Measurements from ENCODE around the gene KCNC1.

KCNC1 gene

DNA sequence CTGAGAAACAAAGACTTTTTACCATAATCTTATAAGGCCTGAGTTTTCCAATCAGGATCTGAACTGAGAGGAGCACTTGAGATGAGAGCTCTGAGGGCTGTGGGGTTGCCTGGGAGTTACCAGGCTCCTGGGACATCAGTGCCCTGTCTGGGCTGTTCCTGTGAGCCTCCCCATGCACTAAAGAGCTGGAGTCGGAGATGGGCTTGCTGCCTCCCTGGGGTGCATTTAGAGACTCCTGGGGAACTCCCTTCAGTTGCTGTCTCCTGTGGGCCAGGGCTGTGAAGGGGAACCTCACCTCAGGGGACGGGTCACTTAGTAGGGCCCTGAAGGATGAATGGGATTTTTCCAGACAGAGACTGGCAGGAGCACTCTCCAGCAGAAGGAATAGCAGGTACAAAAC is 33.3 kb downstream of the KCNC1 start:
- H3K27ac Mint-ChIP-seq = no peak overlapping the region
- no peaks in the 10 kb centered on the region for H3K27me3 Mint-ChIP-seq
- H3K9me3 Mint-ChIP-seq (ENCODE audit: low read depth) = no peaks in the 10 kb centered on the region
- H3K4me1 Mint-ChIP-seq (ENCODE audit: low read depth) = no peaks in the 10 kb centered on the region
- no peaks in the 10 kb centered on the region for H3K36me3 Mint-ChIP-seq
- no peak overlapping the region for H3K4me3 Mint-ChIP-seq

DNA sequence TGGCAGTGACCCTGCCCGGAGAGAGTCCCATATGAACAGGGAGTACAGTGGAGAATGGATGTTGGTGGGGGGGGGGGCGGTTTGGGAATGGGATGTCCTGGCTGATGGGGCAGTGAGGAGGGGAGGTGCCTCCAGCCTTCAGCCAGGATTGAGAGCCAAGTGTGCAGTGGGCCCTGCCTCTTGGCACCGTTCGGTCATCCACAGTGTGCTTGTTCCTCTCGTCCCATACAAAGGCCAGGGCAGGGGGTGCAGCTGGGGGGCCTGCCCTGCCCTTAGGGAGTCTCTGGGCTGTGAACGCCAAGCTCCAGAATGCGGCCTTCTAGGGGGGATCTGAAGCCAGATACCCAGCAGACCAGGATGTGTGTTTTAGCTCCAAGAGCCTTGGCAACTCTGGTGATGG is 34.0 kb downstream of the KCNC1 start:
- no peaks in the 10 kb centered on the region for H3K4me1 Mint-ChIP-seq (ENCODE audit: low read depth)
- no peak overlapping the region for H3K4me3 Mint-ChIP-seq

DNA sequence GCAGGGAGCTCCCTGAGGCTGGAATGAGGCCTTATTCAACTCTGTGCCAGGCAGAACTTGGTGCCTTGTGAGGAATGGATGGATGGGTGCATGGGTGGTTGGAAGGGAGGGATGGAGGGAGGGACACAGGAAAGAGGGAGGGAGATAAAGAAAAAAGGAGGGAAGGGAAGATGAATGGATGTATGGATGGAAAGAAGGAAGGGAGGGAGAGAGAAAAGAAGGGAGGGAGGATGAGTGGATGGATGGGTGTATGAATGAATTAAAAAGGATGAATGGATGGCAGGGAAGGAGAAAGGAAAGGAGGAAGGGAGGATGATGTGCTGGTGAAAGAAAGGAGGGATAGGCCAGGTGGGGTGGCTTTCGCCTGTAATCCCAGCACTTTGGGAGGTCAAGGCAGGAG is 34.6 kb downstream of the KCNC1 start:
- H3K27me3 Mint-ChIP-seq = no peaks in the 10 kb centered on the region
- H3K9me3 Mint-ChIP-seq (ENCODE audit: low read depth) = no peaks in the 10 kb centered on the region
- no peak overlapping the region for H3K27ac Mint-ChIP-seq
- H3K4me1 Mint-ChIP-seq (ENCODE audit: low read depth) = no peaks in the 10 kb centered on the region
- H3K4me3 Mint-ChIP-seq = no peak overlapping the region
- H3K36me3 Mint-ChIP-seq = no peaks in the 10 kb centered on the region

More for the DNA sequence above, 34.0 kb downstream of the KCNC1 start:
- Mint-ChIP-seq H3K9me3 (ENCODE audit: low read depth) (no peaks in the 10 kb centered on the region), H3K36me3 (no peaks in the 10 kb centered on the region), H3K27ac (no peak overlapping the region), H3K27me3 (no peaks in the 10 kb centered on the region)

DNA sequence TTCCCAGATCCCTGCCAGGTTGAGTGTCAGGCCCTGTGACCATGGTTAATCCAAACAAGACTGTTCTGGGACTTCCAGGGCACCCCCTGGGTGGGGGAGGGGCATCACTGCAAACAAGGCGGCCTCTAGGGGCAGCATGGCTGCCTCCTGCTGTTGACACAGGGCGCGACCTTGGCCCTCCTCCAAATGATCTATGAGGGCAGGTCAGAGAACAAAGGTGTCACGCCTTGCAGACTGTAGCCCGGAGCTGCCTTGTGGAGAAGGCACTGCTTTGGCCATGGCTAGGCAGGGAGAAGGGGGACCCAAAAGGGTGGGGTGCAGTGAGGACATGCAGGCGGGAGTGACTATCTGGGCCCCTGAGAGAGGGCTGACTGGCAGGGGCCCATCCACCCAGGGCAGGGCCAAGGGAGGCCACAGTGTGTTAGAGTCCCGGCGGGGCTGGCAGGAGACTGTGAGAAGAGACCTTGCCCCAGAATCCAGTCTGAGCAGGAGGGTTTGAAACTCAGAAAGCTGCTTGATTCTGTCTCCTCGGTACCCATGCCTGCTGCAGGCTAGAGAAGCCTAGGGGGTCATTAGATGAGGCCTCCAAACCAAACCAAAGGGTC is 35.6 kb downstream of the KCNC1 start:
- no peaks in the 10 kb centered on the region for H3K36me3 Mint-ChIP-seq
- no peak overlapping the region for H3K4me3 Mint-ChIP-seq
- H3K27me3 Mint-ChIP-seq = no peaks in the 10 kb centered on the region
- no peaks in the 10 kb centered on the region for H3K9me3 Mint-ChIP-seq (ENCODE audit: low read depth)
- H3K4me1 Mint-ChIP-seq (ENCODE audit: low read depth) = no peaks in the 10 kb centered on the region
- no peak overlapping the region for H3K27ac Mint-ChIP-seq

DNA sequence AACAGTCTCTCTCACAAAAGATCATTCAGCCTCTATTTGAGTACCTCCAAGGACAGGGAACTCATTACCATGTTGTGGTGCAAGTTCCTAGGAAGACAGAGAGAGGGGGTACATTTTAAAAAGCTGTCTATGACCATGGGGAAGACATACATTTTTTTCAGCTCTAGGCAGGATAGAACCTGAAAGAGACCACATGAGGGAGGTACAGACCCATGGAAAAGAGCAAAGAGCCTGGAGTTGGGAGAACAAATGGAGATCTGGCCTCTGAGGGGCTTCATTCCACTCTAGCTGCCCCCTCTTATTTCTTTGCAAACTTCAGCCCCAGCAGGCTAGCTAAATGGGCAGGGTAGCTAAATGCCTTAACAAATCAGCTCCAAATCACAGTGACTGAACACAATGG is 36.3 kb downstream of the KCNC1 start:
- H3K27ac Mint-ChIP-seq = no peak overlapping the region
- no peaks in the 10 kb centered on the region for H3K36me3 Mint-ChIP-seq
- no peaks in the 10 kb centered on the region for H3K27me3 Mint-ChIP-seq
- no peak overlapping the region for H3K4me3 Mint-ChIP-seq
- H3K9me3 Mint-ChIP-seq (ENCODE audit: low read depth) = no peaks in the 10 kb centered on the region
- no peaks in the 10 kb centered on the region for H3K4me1 Mint-ChIP-seq (ENCODE audit: low read depth)

DNA sequence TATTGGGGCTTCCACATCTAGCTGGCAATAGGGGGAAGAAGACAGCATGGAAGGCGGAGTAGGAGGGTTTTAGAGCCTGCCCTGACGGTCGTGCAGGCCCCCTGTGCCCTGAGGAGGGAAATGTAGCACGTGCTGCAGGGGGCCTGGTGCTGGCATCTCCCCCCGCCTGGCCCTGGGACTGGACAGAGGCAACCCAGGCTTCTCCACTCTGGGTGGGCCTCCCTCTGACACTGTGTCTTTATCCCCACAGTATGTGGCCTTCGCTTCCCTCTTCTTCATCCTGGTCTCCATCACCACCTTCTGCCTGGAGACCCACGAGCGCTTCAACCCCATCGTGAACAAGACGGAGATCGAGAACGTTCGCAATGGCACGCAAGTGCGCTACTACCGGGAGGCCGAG is 36.8 kb downstream of the KCNC1 start:
- Mint-ChIP-seq H3K9me3 (ENCODE audit: low read depth) (no peaks in the 10 kb centered on the region), H3K27me3 (no peaks in the 10 kb centered on the region), H3K4me3 (no peak overlapping the region), H3K4me1 (ENCODE audit: low read depth) (no peaks in the 10 kb centered on the region), H3K36me3 (no peaks in the 10 kb centered on the region), H3K27ac (no peak overlapping the region)

DNA sequence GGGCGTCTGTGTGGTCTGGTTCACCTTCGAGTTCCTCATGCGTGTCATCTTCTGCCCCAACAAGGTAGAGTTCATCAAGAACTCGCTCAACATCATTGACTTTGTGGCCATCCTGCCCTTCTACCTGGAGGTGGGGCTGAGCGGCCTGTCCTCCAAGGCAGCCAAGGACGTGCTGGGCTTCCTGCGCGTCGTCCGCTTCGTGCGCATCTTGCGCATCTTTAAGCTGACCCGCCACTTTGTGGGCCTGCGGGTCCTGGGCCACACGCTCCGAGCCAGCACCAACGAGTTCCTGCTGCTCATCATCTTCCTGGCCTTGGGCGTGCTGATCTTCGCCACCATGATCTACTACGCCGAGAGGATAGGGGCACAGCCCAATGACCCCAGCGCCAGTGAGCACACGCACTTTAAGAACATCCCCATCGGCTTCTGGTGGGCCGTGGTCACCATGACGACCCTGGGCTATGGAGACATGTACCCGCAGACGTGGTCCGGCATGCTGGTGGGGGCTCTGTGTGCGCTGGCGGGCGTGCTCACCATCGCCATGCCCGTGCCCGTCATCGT is 37.3 kb downstream of the KCNC1 start:
- no peaks in the 10 kb centered on the region for H3K4me1 Mint-ChIP-seq (ENCODE audit: low read depth)
- H3K9me3 Mint-ChIP-seq (ENCODE audit: low read depth) = no peaks in the 10 kb centered on the region
- H3K4me3 Mint-ChIP-seq = no peak overlapping the region
- no peak overlapping the region for H3K27ac Mint-ChIP-seq
- no peaks in the 10 kb centered on the region for H3K27me3 Mint-ChIP-seq
- no peaks in the 10 kb centered on the region for H3K36me3 Mint-ChIP-seq

DNA sequence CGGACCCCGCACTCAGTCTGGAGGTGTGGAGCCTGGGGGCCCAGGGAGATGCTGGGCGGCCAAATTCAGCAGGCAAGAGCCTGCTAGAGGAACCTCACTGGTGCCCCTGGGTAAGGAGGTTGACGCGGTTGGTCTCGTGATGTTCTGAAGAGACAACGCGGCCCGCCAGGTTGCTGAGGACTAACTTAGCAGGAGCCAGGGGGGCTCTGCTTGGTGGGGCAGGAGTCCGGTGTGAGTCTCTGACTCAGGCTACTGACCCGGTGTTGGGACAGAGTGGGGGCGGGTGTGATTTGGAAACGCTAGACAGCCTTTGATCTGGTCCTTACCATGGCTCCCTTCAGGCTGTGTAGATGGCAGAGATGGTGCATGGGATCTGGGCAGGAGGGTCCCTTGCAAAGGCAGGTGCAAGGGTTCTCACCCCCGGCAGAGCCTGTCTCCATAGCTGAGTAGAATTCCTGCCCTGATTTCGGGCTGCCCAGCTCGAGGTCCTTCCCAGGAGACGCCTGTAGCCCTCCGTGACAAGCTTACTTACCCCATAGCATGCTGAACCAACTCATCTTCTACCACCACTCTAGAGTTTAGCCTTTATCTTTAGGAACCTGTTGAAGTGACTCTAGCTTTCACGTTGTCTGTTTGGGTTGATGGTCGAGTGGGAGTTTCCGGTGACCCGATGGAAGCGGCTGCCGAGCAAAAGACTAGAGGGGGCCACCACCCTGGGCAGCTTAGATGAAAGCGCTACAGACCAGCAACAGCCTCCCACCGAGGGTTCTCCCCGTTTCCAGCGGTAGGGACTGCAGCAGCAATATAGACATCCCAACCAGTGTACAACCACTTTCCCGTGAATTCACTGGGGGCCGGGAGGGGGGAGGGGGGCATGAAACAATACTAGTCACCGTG is 38.4 kb downstream of the KCNC1 start:
- Mint-ChIP-seq H3K27ac (no peak overlapping the region), H3K4me3 (no peak overlapping the region), H3K9me3 (ENCODE audit: low read depth) (no peaks in the 10 kb centered on the region), H3K27me3 (no peaks in the 10 kb centered on the region), H3K4me1 (ENCODE audit: low read depth) (no peaks in the 10 kb centered on the region), H3K36me3 (no peaks in the 10 kb centered on the region)

DNA sequence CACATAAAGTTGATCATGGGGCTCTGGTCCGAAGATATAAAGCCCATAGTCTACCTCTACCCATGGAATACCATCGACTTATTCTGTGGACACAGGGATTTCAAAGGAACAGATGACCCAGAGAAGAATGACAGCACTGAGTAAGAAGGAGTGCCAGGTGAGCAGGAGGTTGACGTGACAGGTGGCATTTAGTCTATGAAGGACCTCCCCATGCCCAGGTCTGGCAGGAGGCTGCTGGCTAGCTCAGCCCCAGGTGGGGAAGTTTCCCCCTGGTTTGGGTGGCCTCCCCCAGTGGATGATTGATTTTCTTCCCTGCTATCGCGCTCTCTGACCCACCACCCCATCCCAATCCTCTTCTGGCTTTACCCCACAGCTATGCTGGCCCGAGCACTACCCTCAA is 39.1 kb downstream of the KCNC1 start:
- no peaks in the 10 kb centered on the region for H3K36me3 Mint-ChIP-seq
- no peaks in the 10 kb centered on the region for H3K27me3 Mint-ChIP-seq
- H3K4me1 Mint-ChIP-seq (ENCODE audit: low read depth) = no peaks in the 10 kb centered on the region
- H3K9me3 Mint-ChIP-seq (ENCODE audit: low read depth) = no peaks in the 10 kb centered on the region
- no peak overlapping the region for H3K4me3 Mint-ChIP-seq
- no peak overlapping the region for H3K27ac Mint-ChIP-seq

DNA sequence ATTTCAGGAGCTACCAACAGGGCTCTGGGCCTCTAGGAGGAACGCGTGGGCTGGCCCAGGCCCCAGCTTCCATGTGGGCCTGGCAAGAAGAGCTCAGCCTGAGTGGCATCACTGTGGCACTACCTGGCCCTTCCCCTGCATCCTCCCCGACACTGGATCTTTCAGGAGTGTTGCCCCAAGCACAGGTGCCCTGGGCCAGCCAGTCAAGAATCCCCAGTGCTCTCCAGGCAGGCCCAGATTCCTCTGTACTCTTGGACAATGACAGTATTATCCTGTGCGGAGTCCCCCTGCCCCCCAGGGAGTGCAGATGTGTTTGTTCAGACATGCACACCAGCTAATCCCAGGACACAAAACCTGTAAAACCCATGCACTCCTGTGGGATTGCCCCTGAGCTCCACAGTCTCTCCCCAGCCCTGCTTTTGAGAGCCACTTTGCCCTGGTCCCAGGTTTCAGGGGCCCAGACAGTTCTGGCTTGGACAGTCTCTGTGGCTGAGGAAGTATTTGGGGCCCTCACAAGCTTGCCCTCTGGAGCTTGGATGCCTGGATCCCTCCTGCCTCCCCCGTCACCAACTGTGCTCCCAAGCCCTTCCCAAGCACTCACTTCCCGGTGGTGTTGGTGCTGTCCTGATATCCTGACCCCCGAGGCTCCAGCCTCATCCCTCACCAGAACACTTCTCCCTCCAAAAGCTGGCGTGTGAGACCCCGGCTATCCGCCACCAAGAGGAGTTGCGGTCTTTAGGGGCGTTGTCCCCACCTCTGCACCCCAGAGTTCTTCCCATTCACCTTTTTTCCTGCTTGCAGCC is 39.9 kb downstream of the KCNC1 start:
- Mint-ChIP-seq H3K36me3 (no peaks in the 10 kb centered on the region), H3K4me3 (no peak overlapping the region), H3K4me1 (ENCODE audit: low read depth) (no peaks in the 10 kb centered on the region), H3K27ac (no peak overlapping the region), H3K9me3 (ENCODE audit: low read depth) (no peaks in the 10 kb centered on the region), H3K27me3 (no peaks in the 10 kb centered on the region)

DNA sequence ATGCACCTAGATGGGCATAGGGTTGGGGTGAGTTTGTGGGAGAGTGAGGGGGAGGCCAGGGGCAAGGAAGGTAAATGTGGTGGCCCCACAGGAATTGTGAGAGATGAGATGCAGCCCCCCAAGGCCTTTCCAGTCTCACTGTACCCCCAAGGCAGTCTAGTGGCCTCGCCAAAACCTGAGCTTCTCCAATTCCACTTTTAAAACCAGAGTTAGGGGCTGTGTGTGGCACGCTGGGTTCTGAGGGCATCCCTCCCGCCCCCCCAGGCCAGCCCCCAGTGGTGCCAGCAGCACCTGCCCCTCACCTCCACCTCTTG is 40.4 kb downstream of the KCNC1 start:
- Mint-ChIP-seq H3K27ac (no peak overlapping the region), H3K27me3 (no peaks in the 10 kb centered on the region), H3K4me3 (no peak overlapping the region), H3K9me3 (ENCODE audit: low read depth) (no peaks in the 10 kb centered on the region), H3K36me3 (no peaks in the 10 kb centered on the region), H3K4me1 (ENCODE audit: low read depth) (no peaks in the 10 kb centered on the region)

DNA sequence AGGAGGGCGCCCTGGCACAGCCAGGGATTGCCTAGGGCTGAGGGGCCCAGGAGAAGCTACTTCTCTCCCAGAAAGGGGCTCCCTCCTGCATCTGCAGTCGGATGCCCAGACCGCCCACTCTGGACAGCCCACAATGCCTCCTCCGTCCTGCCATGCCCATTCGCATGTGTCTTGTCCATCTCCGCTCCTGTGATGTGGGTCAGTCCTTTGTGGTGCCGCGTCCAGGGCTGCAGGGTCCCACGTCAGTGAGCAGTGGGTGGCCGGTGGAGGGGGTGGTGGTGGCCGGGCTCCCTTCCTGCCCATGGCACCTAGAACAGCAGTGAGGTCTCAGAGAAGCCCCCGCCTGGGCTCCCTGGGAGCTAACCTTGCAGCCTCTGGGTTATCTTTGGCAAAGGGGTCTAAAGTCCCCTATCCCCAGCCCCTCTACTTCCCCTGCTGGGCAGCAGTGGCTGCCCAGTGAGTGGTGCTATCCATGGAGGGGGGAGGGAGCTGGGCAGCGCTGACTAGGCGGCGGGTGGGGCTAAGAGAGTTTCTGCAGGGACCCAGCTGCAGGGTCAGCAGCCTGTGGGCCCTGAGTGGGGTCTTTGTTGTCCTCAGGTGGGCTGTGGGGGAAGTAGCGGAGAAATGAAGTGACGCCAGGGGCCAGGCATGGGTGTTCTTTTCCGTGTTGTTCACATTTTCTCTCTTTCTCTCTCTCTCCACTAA is 41.1 kb downstream of the KCNC1 start:
- no peaks in the 10 kb centered on the region for H3K27me3 Mint-ChIP-seq
- H3K27ac Mint-ChIP-seq = no peak overlapping the region
- no peaks in the 10 kb centered on the region for H3K4me1 Mint-ChIP-seq (ENCODE audit: low read depth)
- H3K36me3 Mint-ChIP-seq = no peaks in the 10 kb centered on the region
- H3K4me3 Mint-ChIP-seq = no peak overlapping the region
- no peaks in the 10 kb centered on the region for H3K9me3 Mint-ChIP-seq (ENCODE audit: low read depth)

DNA sequence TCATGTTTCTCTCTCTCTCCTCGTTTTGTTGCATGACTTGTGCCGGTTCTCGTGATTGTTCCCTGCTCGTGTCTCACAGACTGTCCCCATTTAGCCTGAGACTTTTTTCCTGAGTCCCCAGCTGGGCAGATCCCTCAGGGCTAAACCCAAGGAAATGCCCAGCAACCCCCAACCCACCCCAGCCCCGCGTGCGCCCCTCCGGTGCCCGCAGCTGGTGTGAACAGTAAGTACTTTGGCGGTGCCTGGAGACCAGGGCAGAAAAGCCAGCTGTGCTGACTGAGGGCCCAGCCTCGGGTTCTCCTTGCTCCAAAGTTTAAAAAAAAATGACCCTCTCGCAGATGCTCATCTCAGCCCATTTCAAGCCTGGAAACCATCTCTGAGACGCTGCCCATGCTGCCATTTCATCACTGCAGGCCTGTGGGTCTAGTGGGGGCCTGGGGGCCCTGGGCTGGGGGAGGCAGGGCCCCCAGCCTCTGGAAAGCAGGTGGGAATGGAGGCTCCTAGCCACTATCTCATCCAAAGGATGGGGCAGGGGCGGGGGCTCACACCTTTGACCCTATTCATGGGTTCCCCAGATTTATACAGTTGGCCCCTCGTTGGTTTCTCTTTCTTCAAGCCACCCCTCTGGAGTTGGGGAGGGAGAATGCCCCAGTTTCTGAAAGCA is 41.8 kb downstream of the KCNC1 start:
- H3K4me3 Mint-ChIP-seq = no peak overlapping the region
- no peaks in the 10 kb centered on the region for H3K9me3 Mint-ChIP-seq (ENCODE audit: low read depth)
- H3K4me1 Mint-ChIP-seq (ENCODE audit: low read depth) = no peaks in the 10 kb centered on the region
- no peak overlapping the region for H3K27ac Mint-ChIP-seq
- H3K27me3 Mint-ChIP-seq = no peaks in the 10 kb centered on the region
- no peaks in the 10 kb centered on the region for H3K36me3 Mint-ChIP-seq

DNA sequence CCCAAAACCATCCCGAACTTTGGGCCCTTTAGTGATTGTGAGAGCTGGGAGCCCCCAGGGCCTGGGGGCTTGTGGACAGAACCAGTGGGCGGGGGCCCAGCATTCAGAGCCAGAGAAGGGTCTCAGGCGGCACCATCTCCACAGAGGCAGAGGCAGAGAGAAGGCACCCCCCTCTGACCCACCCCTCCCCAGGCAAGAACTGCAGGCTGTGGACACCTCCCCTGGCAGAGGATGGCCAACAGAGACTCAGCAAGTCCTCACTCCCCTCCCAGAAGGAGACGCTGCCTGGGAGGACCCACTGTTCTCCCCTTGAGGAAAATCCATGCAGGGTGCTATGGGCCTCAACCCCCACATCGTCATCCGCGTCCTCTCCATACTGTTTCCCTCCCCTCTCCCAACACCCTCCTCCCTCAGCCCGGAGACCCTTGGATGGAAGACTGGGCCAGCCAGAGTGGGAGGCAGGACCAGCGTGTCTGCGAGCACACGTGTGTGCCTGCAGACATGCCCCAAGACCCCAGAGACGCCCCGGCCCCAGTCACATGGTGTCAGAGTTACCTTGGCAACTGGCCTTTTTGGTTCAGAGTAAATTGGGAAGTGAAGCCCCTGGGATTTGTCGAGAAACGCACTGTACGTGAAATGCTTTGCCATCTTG is 42.6 kb downstream of the KCNC1 start:
- Mint-ChIP-seq H3K27me3 (no peaks in the 10 kb centered on the region), H3K4me3 (no peak overlapping the region), H3K36me3 (no peaks in the 10 kb centered on the region), H3K4me1 (ENCODE audit: low read depth) (no peaks in the 10 kb centered on the region), H3K27ac (no peak overlapping the region), H3K9me3 (ENCODE audit: low read depth) (no peaks in the 10 kb centered on the region)

Measured in activated naive CD8-positive, alpha-beta T cell (primary cell).